Activated T-cell treated with anti-CD3 and anti-CD28 coated beads, Interleukin-2, amount 50 U/mL, for 24 hours (primary cell): ENCODE measurements around the gene MUC2.

ENCODE experiments used
- DNase-seq: peaks from one replicate; pipeline ENCODE4 v3.0.0-alpha.2; 2020
- H3K27ac Mint-ChIP-seq: 2 replicates; pipeline ENCODE4 v1.8.0; 2020; ENCODE audit warnings: mild to moderate bottlenecking, mixed read lengths
- H3K27me3 Mint-ChIP-seq: 2 replicates; pipeline ENCODE4 v1.8.0; 2020; ENCODE audit warnings: mixed read lengths
- H3K36me3 Mint-ChIP-seq: 2 replicates; pipeline ENCODE4 v1.8.0; 2020; ENCODE audit warnings: low read depth, mixed read lengths
- H3K4me1 Mint-ChIP-seq: 2 replicates; pipeline ENCODE4 v1.8.0; 2020; ENCODE audit warnings: low read depth, mixed read lengths
- H3K4me3 Mint-ChIP-seq: 2 replicates; pipeline ENCODE4 v1.8.0; 2020; ENCODE audit warnings: mild to moderate bottlenecking, moderate library complexity, mixed read lengths
- H3K9me3 Mint-ChIP-seq: 2 replicates; pipeline ENCODE4 v1.8.0; 2020; ENCODE audit warnings: mixed read lengths

MUC2 gene

DNA sequence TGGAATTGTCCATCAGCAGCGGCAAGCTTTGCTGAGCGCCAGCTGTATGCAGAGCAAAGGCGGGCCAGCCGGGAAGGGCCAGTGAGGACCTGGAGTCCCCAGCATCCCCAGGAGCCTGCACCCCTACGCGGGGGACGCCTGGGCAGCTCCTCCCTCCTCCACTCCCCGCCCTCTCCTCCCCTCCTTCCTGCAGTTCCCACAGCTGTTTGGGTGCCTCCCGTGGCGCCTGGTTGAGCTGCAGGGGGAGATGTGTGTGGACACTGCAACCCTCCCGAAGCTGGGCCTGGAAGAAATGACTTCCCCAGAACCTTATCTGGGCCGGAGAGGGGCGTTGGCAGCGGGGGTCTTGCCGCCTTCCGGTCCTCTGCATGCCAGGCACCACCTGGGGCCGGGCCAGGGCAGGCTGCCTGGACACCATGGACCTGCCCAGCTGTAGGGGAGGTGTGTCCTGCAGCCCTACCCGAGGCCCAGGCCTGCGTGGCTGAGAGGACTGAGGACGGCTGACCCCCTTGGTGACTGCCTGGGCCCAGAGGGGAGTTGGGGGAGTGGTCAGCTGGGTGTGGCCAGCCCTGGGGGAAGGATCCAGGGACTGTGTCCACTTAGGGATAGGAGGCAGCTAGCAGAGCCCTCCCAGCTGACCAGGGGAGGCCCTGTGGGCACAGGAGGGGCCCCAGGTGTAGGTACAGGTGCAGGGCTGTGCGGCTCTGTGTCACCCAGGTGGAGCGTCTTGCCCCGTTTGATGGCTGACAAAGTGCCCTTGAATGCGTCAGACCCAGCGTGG is 21.4 kb upstream of the MUC2 start:
- no peaks in the 10 kb centered on the region for H3K36me3 Mint-ChIP-seq
- H3K4me1 Mint-ChIP-seq: peaks cover 2% of the 10 kb centered on the region
- H3K9me3 Mint-ChIP-seq: no peaks in the 10 kb centered on the region
- no peak for DNase-seq
- H3K27me3 Mint-ChIP-seq: peaks cover 12% of the 10 kb centered on the region
- no peak overlapping the region for H3K27ac Mint-ChIP-seq
- H3K4me3 Mint-ChIP-seq: no peak overlapping the region

GRCh38 chr11:1054143-1055108 is 20.2 kb upstream of the MUC2 start:
- no peak for DNase-seq
- H3K27me3 Mint-ChIP-seq: peaks cover 8% of the 10 kb centered on the region
- no peak overlapping the region for H3K4me3 Mint-ChIP-seq
- peaks cover 2% of the 10 kb centered on the region for H3K4me1 Mint-ChIP-seq
- no peaks in the 10 kb centered on the region for H3K9me3 Mint-ChIP-seq
- H3K27ac Mint-ChIP-seq: no peak overlapping the region
- no peaks in the 10 kb centered on the region for H3K36me3 Mint-ChIP-seq

DNA sequence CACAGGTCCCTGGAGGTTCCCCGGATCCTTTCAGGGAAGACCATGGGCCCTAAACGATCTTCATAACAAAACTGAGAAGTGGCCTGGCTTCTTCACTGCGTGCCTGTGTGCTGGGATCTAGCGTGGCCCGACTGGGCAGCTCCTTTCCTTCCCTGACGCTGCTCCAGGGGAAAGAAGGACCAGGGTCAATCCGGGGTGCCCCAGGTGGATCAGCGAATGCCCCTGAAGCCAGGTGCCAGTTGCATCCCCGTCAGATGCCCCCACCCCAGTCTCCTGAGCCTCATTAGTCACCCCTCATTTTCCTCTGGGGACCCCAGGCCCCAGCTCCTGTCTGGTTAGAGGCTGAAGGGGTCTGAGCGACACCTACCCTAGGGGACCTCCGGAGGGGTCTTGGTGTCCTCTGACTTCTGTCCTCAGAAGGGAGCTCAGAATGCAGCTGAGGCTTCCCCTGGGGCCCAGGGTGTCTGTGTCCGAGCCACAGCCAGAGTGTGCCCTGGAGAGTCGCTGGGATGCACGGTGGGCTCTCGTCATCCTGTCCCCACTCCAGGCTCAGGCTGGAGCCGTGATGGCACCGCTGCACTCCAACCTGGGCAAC is 19.5 kb upstream of the MUC2 start:
- H3K27ac Mint-ChIP-seq: no peak overlapping the region
- peaks cover 2% of the 10 kb centered on the region for H3K4me1 Mint-ChIP-seq
- H3K36me3 Mint-ChIP-seq: no peaks in the 10 kb centered on the region
- DNase-seq: peak; percentile 22
- no peak overlapping the region for H3K4me3 Mint-ChIP-seq
- H3K9me3 Mint-ChIP-seq: no peaks in the 10 kb centered on the region
- H3K27me3 Mint-ChIP-seq: peaks cover 7% of the 10 kb centered on the region

DNA sequence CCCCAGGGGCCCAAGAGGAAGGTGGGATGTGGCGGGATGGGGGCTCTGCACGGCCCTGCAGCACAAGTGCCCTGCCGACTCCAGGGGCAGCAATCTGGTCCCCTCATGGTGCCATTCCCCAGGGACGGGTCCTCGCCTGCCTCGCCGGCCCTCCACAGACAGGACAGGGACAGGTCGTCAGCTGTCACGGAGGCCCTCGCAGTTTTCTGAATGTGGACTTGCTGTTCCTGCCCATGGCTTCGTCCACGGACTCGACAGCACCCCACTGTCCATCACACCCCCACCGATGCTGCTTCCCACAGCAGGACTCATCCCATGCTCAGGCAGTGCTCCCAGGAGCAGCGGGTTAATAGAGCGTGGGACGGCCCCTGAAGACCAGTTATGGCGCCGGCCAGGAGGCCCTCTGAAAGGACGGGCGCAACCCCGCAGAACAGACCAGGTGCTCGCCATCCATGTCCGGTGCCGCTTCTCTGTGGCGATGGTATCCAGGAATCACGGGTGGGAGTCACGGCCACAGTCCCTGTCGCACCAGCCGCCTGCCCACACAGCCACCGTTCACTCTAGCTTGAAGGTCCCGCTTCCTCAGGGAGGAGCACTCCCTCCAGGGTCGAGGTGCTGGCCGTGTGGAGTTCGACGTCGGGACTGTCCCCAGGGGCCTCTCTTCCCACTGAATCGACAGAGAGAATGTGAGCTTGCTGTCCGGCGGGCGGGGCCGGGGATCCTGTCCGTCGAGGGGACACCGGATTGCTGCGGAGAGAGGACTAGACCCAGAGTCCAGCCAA is 18.5 kb upstream of the MUC2 start:
- Mint-ChIP-seq H3K27me3 (peaks cover 3% of the 10 kb centered on the region), H3K36me3 (no peaks in the 10 kb centered on the region)

DNA sequence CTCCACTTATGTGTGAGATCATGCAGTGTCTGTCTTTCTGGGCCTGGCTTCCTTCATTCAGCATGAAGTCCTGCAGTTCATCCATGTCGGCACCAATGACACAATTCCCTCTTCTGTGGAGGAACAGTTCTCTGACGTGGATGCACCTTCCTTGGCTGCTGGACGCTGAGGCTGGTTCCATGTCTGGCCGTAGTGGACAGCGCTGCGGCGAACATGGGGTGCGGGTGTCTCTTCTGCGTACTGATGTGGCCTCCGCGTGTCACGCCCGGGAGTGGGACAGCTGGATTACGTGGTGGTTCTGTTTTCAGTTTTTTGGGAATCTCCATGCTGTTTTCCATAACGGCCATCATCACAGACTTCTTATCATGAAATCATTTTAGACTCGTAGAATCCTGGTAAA is 16.9 kb upstream of the MUC2 start:
- DNase-seq: no peak
- Mint-ChIP-seq H3K9me3 (no peaks in the 10 kb centered on the region), H3K36me3 (no peaks in the 10 kb centered on the region), H3K27me3 (peaks cover 6% of the 10 kb centered on the region), H3K4me3 (no peak overlapping the region), H3K27ac (no peak overlapping the region), H3K4me1 (peaks cover 3% of the 10 kb centered on the region)

More for the DNA sequence above, 18.5 kb upstream of the MUC2 start:
- no peaks in the 10 kb centered on the region for H3K4me1 Mint-ChIP-seq
- peak; percentile 22 for DNase-seq
- H3K4me3 Mint-ChIP-seq: no peak overlapping the region
- no peak overlapping the region for H3K27ac Mint-ChIP-seq
- no peaks in the 10 kb centered on the region for H3K9me3 Mint-ChIP-seq

DNA sequence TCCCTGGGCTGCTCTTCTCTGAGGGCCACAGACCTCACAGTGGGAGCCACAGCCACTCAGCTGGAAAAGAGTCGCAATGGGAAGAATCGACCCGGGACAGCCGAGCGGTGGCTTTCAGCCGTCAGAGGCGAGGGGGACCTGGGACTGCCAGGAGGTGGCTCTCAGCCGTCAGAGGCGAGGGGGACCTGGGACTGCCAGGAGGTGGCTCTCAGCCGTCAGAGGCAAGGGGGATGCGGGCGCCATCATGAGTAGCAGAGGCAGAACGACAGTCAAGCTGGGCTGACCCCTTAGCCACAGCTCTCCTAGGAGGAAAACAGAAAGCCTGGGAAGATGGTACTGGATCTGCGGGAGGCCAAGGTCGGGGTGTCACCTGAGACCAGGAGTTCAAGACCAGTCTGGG is 14.9 kb upstream of the MUC2 start:
- Mint-ChIP-seq H3K27me3 (peaks cover 10% of the 10 kb centered on the region), H3K27ac (no peak overlapping the region), H3K36me3 (no peaks in the 10 kb centered on the region), H3K4me3 (no peak overlapping the region), H3K4me1 (peaks cover 17% of the 10 kb centered on the region), H3K9me3 (no peaks in the 10 kb centered on the region)
- peak; percentile 15 for DNase-seq

DNA sequence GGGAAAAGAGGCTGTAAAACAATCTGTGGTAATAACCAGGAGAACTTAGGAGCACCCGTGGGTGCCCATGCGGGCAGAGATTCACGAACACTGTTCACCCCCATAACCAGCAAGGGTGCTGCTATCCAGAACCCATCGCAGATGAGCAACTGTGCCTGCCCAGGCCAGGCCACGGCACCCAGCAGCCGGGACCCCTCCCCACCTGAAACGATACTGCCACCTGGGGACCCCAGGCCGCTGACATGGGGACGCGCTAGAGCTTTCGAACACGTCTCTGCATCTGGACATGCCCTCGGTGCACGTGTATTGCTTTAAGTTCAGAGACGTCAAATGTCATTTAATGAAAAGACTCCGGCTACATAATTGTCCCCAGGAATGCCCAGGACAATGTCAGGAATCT is 14.3 kb upstream of the MUC2 start:
- Mint-ChIP-seq H3K4me3 (no peak overlapping the region), H3K36me3 (no peaks in the 10 kb centered on the region), H3K9me3 (no peaks in the 10 kb centered on the region), H3K4me1 (peaks cover 17% of the 10 kb centered on the region), H3K27ac (no peak overlapping the region), H3K27me3 (peaks cover 10% of the 10 kb centered on the region)
- no peak for DNase-seq

DNA sequence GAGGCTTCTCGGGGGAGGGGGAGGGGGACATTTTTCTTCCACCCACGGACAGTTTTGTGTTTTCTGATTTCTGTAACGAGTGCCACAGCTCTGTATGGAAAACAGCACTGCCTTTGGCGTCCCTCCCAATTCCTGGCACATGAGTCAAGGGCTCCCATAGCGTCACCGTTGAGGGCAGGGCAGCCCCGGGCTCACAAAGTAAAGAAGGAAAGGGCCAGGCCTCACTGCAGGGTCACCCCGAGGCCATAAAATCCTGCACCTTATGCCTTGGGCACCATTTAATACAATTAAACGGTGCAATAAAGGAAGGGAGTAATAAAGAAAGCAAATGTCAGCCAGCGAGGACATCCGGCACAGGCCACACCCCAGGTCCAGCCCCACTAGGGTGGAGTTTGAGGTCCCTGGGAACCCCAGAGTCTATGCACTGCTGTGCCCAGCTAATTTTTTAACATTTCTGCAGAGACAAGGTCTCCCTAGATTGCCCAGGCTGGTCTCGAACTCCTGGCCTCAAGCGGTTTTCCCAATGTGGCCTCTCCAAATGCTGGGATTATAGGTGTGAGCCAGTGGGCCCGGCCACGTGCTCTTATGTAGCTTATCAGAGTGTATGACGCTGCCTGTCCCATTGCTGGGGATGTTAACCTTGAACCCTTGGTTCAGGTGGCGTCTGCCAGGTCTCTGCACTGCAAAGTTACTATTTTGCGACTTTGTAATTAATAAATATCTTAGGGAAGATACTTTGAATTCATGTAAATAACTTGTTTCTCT is 13.6 kb upstream of the MUC2 start:
- Mint-ChIP-seq H3K27ac (no peak overlapping the region), H3K9me3 (no peaks in the 10 kb centered on the region), H3K4me1 (peaks cover 17% of the 10 kb centered on the region), H3K27me3 (peaks cover 16% of the 10 kb centered on the region), H3K36me3 (no peaks in the 10 kb centered on the region), H3K4me3 (no peak overlapping the region)
- DNase-seq: no peak

DNA sequence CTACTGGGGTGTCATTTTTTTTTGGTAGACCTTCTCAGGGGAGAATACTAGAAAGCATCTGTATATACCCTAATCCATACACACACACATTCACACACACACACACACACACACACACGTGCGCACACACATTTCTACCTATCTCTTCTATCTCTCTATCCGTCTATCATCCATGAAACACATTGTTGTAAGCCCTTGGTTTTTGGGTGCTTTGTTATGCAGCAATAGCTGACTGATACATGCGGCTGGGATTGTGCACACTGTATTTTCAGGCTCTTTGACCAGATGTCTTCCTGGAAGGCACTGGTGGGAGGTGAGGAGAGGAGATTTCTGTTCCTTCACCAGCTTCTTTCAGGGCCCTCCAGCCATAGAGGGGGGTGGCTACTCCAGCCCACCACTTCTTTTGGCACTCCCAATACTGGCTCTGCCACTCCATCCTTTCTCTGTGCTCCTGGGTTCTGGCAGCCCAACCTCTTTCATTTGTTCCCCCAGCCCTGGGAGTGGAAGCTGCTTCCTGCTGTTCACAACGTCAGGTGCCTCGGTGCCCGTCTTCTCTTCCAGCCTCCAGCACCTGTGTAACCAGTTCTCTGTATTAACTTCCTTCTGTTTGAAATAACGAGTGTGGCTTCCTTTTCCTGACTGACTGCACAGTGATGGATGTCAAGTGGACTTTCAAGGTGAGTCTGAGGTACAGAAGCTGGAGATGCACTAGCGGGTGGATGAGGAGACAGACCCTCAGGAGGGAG is 12.4 kb upstream of the MUC2 start:
- Mint-ChIP-seq H3K9me3 (no peaks in the 10 kb centered on the region), H3K27me3 (peaks cover 13% of the 10 kb centered on the region), H3K36me3 (no peaks in the 10 kb centered on the region), H3K4me1 (peaks cover 17% of the 10 kb centered on the region), H3K4me3 (no peak overlapping the region), H3K27ac (no peak overlapping the region)
- no peak for DNase-seq

- Mint-ChIP-seq H3K4me3 (no peak overlapping the region), H3K4me1 (peaks cover 17% of the 10 kb centered on the region)
Observed at GRCh38 chr11:1064167-1064566, 10.5 kb upstream of the MUC2 start.

GRCh38 chr11:1067812-1068496 is 6.7 kb upstream of the MUC2 start:
- no peak overlapping the region for H3K4me3 Mint-ChIP-seq
- no peak overlapping the region for H3K27ac Mint-ChIP-seq
- peaks cover 12% of the 10 kb centered on the region for H3K4me1 Mint-ChIP-seq
- DNase-seq: no peak
- no peaks in the 10 kb centered on the region for H3K36me3 Mint-ChIP-seq
- no peaks in the 10 kb centered on the region for H3K9me3 Mint-ChIP-seq
- peaks cover 9% of the 10 kb centered on the region for H3K27me3 Mint-ChIP-seq

More at GRCh38 chr11:1064167-1064566, 10.5 kb upstream of the MUC2 start:
- Mint-ChIP-seq H3K27ac (no peak overlapping the region), H3K9me3 (no peaks in the 10 kb centered on the region), H3K27me3 (peaks cover 13% of the 10 kb centered on the region), H3K36me3 (no peaks in the 10 kb centered on the region)
- no peak for DNase-seq

GRCh38 chr11:1069740-1070139 is 4.9 kb upstream of the MUC2 start:
- Mint-ChIP-seq H3K4me3 (no peak overlapping the region), H3K27ac (no peak overlapping the region), H3K27me3 (peaks cover 6% of the 10 kb centered on the region), H3K9me3 (no peaks in the 10 kb centered on the region), H3K36me3 (no peaks in the 10 kb centered on the region), H3K4me1 (no peaks in the 10 kb centered on the region)
- no peak for DNase-seq
